Fibroblast of skin of right biceps (primary cell): Measurements from ENCODE around the gene MAGI1.
A peak's percentile ranks its signal among the peaks of the same experiment; 100 is the strongest.
"Not testable (repeated sequence)": the region's sequence is repeated elsewhere in the genome, so short reads cannot be mapped to it uniquely, and the experiment has no call there.

Experiments used
- DNase-seq: peaks from one replicate; pipeline ENCODE4 v3.0.0-alpha.2; 2013

MAGI1 gene

GRCh38 chr3:65614585-65614984 is 424.1 kb downstream of the MAGI1 start:
- DNase-seq: no peak

- not testable (repeated sequence) for DNase-seq
Measured at GRCh38 chr3:65607965-65608460, 430.7 kb downstream of the MAGI1 start.

GRCh38 chr3:65607101-65607500 is 431.6 kb downstream of the MAGI1 start:
- no peak for DNase-seq

GRCh38 chr3:65605876-65606432 is 432.8 kb downstream of the MAGI1 start:
- no peak for DNase-seq

- DNase-seq: peak; percentile 78
Measured at GRCh38 chr3:65604863-65605526, 433.7 kb downstream of the MAGI1 start.

GRCh38 chr3:65603631-65604030 is 435.1 kb downstream of the MAGI1 start:
- DNase-seq: no peak

GRCh38 chr3:65600888-65601287 is 437.8 kb downstream of the MAGI1 start:
- no peak for DNase-seq

GRCh38 chr3:65597952-65598413 is 440.7 kb downstream of the MAGI1 start:
- no peak for DNase-seq

GRCh38 chr3:65597226-65597951 is 441.3 kb downstream of the MAGI1 start:
- peak; percentile 36 for DNase-seq

- DNase-seq: no peak
Measured at GRCh38 chr3:65596571-65597225, 442.0 kb downstream of the MAGI1 start.

- DNase-seq: no peak
Measured at GRCh38 chr3:65596029-65596300, 442.8 kb downstream of the MAGI1 start.

- no peak for DNase-seq
Measured at GRCh38 chr3:65595222-65596028, 443.3 kb downstream of the MAGI1 start.

GRCh38 chr3:65593780-65594752 is 444.7 kb downstream of the MAGI1 start:
- no peak for DNase-seq

- DNase-seq: no peak
Measured at GRCh38 chr3:65591313-65591712, 447.4 kb downstream of the MAGI1 start.

- DNase-seq: no peak
Measured at GRCh38 chr3:65588884-65589283, 449.8 kb downstream of the MAGI1 start.

- DNase-seq: no peak
Measured at GRCh38 chr3:65587650-65588439, 450.9 kb downstream of the MAGI1 start.

- DNase-seq: no peak
Measured at GRCh38 chr3:65584913-65585312, 453.8 kb downstream of the MAGI1 start.

GRCh38 chr3:65584002-65584401 is 454.7 kb downstream of the MAGI1 start:
- no peak for DNase-seq

- DNase-seq: peak; percentile 26
Measured at GRCh38 chr3:65583188-65583587, 455.5 kb downstream of the MAGI1 start.

- peak; percentile 41 for DNase-seq
Measured at GRCh38 chr3:65582012-65582717, 456.6 kb downstream of the MAGI1 start.
